ENCODE data around the gene MOAP1.
"Not testable (repeated sequence)": the region's sequence is repeated elsewhere in the genome, so short reads cannot be mapped to it uniquely, and the experiment has no call there.

MOAP1 gene

DNA sequence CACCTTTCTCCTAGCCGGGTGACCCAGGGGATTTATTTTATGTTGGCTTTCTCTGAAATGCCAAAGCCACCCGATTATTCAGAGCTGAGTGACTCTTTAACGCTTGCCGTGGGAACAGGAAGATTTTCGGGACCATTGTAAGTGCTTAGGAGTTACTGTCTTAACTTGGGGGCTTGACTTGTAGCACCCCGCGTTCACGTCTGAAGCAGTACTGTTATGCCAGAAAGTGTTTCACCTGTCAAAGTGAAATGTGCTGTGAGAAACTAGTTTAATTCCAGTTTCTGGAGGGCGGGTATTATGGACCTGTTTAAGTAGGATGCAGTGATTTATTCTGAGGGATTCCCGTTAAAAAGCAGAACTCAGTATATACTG, 638 bp upstream of the MOAP1 start:
- no peak for DNase-seq (ENCODE audit: low read depth)

DNA sequence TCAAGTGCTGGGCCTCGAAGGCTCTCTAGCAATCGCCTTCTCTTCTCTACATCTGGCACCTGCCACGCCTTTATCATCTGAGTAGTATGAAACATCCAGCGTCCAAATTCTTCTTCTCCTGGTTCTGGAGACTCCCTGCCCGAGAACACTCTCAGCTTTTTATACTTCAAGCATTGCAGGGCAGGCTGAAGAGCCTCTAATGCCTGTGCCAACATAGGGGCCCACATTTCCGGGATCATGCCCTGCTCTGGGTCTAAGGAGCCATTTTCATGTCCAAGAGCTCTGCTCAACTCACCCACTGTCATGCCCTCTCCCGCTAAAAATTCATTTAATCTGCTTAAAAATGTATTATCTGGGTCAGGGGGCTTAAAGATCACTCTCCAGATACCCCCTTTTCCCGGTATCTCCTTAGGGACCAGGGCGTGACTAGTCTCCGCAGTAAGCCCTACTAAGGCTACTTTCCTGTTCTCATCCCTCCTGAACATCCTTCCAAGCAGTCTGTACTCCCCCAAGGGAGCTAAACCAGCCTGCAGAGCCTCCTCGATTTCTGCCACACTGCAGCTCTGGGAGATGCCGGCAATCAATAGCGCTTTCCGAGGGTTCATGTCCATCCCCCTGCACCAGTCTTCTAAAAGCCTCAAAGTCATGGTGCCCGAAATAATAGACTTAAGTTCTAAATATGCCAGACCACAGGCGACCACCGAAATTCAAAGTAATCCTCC, 940 bp downstream of the MOAP1 start:
- DNase-seq (ENCODE audit: low read depth): no peak

DNA sequence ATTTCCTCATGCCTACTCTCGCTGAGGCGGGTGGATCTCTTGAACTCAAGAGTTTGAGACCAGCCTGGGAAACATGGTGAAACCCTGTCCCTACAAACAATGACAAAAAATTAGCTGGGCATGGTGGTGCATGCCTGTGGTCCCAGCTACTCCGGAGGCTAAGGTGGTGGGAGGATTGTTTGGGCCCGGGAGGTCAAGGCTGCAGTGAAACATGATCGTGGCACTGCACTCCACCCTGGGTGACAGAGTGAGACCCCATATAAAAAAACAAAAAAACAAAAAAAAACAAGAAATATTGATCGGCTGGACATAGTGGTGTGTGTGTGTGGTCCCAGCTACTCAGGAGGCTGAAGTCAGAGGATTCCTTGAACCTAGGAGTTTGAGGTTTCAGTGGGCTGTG, 9.2 kb downstream of the MOAP1 start:
- no peak for DNase-seq (ENCODE audit: low read depth)

DNA sequence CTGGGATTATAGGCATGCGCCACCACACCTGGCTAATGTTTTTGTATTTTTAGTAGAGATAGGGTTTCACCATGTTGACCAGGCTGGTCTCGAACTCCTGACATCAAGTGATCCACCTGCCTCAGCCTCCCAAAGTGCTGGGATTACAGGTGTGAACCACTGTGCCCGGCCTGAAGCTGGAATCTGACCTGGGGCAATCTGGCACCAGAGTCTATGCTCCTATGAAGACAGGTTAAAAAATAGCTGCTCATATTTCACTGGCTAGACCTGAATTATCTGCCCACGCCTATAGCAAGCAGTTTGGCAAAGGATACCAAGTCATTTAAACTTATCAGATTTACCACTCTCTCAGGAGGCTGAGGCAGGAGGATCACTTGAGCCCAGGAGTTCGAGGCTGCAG, 10.0 kb downstream of the MOAP1 start:
- DNase-seq (ENCODE audit: low read depth): not testable (repeated sequence)

DNA sequence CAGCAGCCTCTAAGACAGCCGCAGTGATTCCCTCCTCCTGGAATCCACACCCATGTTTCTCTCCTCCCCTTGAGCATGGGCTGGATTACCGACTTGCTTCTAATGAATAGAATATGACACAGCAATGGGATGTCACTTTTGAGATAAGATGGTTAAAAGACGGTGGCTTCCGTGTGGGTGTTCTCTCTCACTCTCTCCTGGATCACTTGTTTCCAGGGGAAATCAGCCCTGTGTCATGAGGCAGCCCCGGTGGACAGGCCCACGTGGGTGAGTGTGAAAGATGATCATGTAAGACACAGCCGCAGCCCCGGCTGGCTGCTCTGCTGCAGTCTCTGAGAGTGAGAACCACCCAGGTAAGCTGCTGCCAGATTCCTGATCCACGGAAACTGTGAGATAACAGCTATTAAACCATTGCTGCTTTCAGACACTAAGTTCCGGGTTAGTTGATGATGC, 10.7 kb downstream of the MOAP1 start:
- no peak for DNase-seq (ENCODE audit: low read depth)

DNA sequence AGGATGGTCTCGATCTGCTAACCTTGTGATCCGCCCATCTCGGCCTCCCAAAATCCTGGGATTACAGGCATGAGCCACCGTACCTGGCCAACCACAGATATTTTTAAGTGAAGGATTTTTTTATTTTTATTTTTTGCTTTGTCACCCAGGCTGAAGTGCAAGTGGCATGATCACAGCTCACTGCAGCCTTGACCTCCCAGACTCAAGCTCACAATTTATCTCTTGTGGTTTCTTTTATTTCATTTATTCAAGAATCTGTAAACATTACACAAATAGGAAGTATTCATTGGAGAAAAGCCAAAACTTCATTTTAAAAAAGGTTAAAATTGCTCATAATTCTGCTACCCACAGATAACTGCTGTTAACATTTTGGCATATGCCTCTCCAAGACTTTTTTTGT, 13.3 kb downstream of the MOAP1 start:
- DNase-seq (ENCODE audit: low read depth): no peak

DNA sequence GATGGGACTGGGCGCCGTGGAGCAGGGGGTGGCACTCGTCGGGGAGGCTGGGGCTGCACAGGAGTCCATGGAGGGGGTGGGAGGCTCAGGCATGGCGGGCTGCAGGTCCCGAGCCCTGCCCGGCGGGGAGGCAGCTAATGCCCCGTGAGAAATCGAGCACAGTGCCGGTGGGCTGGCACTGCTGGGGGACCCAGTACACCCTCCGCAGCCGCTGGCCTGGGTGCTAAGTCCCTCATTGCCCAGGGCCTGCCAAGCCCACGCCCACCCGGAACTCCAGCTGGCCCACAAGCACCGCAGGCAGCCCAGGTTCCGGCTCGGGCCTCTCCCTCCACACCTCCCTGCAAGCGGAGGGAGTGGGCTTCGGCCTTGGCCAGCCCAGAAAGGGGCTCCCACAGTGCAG, 14.6 kb downstream of the MOAP1 start:
- DNase-seq (ENCODE audit: low read depth): not testable (repeated sequence)

DNA sequence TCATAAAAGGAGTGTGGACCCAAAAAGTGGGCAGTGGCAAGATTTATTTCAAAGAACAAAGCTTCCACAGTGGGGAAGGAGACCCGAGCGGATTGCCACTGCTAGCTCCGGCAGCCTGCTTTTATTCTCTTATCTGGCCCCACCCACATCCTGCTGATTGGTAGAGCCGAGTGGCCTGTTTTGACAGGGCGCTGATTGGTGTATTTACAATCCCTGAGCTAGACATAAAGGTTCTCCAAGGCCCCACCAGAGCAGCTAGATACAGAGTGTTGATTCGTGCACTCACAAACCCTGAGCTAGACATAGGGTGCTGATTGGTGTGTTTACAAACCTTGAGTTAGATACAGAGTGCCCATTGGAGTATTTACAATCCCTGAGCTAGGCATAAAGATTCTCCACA, 15.1 kb downstream of the MOAP1 start:
- DNase-seq (ENCODE audit: low read depth): not testable (repeated sequence)

DNA sequence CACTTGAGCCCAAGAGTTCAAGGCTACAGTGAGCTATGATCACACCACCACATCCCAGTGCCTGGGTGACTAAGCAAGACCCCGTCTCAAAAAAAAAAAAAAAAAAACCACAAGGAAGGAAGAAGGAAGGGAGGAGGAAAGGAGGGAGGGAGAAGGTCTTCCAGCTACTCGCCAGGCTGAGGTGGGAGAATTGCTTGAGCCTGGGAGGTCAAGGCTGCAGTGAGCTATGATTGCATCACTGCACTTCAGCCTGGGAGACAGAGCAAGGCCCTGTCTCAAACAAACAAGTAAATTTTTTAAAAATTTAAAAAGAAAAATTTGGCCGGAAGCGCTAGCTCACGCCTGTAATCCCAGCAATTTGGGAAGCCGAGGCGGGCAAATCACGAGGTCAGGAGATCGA, 16.1 kb downstream of the MOAP1 start:
- not testable (repeated sequence) for DNase-seq (ENCODE audit: low read depth)

DNA sequence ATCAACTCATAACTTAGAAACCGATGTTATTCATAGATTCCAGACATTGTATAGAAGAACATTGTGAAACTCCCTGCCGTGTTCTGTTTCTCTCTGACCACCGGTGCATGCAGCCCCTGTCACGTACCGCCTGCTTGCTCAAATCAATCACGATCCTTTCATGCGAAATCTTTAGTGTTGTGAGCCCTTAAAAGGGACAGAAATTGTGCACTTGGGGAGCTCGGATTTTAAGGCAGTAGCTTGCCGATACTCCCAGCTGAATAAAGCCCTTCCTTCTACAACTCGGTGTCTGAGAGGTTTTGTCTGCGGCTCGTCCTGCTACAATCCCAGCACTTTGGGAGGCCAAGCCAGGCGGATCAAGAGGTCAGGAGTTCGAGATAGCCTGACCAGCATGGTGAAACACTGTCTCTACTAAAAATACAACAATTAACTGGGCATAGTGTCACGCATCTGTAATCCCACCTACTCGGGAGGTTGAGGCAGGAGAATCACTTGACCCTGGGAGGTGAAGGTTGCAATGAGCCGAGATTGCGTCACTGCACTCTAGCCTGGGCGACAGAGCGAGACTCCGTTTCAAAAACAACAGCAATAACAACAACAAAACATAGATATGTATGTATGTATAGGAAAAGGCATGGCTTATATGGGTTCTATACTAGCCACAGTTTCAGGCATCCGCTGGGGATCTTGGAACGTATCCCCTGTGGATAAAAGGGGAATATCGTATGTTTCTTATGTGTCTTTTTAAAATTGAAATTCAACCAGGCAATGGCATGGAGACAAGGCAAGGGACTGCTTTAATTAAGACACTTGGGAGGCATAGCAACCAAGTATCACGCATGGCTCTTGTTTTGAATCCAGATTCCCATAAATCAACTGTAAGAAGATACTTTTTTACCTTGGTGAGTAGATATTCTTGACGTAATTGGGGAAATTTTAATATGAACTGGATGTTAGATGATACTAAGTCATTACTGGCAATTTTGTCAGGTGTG, 19.1 kb downstream of the MOAP1 start:
- DNase-seq (ENCODE audit: low read depth): not testable (repeated sequence)

DNA sequence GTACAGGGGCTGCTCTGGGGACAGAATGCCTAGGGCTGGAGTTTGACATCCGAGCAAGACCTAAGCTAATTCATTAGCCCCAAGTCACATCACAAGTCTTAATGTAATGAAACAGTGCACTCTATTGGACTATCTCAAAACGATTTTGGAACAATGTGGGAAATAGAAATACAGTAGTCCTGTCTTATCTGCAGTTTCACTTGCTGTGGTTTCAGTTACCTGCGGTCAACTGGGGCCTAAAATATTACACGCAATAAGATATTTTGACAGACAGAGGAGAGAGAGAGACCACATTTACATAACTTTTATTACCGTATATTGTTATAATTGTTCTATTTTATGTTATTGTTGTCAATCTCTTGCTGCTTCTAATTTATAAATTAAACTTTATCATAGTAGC, 21.1 kb downstream of the MOAP1 start:
- DNase-seq (ENCODE audit: low read depth): no peak

DNA sequence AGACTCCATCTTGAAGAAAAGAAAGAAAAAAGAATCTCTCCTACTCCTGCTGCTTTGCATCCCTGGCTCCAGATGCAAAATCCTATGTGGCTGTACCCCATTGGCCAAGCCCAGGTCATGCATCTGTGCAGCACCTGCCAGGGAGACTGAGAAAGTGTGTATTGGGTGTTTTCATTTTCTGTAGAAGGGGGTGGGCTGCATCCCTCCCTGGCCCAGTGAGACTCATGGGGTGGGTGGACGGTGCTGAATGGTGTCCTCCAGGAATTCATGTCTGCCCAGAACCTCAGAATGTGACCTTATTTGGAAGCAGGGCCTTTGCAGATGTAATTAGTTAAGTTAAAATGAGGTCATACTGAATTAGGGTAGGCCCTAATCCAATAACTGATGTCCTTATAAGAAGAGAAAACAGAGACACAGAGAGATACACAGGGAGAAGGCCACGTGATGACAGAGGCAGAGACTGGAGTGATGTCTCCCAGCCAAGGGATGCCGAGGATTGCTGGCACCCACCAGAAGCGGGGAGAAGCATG, 23.2 kb downstream of the MOAP1 start:
- no peak for DNase-seq (ENCODE audit: low read depth)

DNA sequence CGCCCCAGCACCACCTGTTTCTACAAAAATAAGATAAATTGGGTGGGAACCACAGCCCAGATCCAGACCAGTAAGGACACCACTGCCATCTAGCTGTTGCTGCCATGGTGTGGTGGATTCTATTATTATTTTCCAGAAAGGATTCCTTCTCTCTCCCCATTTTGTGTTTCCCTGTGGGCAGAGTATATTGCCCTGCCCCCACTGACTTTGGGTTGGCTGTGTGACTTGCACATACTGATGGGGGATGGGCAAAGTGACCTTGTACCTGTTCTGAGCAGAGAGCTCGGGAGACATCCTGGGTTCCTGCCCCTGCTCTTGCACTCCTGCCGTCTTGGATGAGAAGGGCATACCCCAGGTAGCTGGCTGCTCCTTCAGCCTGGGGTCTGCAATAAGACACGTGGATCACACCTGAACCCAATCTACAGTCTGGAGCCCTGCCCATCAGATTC, 24.3 kb downstream of the MOAP1 start:
- no peak for DNase-seq (ENCODE audit: low read depth)

DNA sequence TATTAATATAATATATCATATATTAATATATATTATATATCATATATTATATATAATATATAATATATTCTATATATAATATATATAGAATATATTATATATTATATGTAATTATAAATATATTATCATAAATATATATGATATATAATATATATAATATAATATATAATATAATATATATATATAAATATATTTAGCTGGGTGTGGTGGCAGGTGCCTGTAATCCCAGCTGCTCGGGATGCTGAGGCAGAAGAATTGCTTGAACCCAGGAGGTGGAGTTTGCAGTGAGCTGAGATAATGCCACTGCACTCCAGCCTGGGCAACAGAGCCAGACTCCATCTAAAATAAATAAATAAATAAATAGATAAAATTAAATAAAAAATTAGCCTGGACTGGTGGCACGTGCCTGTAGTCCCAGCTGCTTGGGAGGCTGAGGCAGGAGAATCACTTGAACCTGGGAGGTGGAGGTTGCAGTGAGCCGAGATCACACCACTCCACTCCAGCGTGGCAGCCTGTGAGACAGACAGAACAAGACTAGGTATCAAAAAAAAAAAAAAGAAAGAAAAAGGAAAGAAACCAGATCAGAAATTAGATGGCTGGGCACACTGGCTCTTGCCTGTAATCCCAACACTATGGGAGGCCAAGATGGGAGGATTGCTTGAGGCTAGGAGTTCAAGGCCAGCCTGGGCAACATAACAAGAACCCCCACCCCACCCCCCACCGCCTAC, 24.9 kb downstream of the MOAP1 start:
- not testable (repeated sequence) for DNase-seq (ENCODE audit: low read depth)

DNA sequence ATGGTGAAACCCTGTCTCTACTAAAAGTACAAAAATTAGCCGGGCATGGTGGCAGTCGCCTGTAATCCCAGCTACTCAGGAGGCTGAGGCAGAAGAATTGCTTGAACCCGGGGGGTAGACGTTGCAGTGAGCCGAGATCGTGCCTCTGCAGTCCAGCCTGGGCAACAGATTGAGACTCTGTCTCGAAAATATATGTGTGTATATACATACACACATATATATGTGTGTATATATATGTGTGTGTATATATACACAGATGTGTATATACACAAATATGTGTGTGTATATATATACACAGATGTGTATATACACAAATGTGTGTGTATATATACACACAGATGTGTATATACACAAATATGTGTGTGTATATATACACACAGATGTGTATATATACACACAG, 26.3 kb downstream of the MOAP1 start:
- not testable (repeated sequence) for DNase-seq (ENCODE audit: low read depth)

DNA sequence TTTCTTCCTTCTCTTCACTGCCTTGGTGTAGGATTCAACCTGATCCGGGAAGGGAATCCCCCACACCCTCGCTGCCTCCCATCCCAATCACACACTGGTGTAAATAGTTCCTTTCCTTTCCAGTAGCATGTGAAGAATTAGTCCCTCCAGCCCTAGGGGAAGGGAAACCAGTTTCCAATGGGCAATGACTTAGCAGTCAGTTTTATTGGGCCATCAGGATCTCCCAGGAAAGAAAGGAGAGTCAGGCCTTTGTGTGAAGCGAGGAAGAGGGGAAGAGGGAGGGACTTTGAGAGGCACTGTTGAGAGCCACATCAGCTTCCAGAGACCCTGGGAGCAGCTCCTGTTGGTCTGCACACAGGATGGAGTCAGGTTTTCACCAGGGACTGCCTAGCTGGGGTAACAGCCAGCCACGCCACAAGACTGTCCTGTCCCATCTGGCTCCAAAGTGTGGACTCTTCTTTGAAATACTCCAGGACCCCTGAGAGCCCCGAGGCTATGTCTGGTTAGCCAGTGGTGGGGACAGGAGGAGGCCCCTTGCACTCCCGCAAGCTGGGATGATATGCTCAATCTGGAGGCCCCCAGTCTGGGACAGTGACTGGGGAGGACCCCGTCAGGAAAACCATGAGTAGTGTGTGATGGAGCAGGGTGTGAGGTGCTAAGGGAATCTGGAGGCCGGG, 27.9 kb downstream of the MOAP1 start:
- no peak for DNase-seq (ENCODE audit: low read depth)

DNA sequence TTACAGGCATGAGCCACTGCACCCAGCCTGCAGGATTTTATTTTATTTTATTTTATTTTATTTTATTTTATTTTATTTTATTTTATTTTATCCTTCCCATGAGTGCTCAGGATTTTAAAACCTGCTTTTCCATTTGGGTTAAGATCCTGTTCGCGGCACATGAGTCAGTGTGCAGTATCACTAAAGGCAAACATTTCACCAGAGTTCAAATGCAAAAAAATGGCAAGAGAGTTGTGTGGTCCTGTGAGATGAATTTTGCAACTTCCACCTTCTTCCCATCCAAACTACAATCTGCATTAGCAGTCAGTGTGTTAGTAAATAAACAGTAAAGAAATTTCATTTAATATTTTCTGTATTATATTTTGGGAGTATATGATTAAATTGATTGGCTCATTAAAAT, 29.0 kb downstream of the MOAP1 start:
- DNase-seq (ENCODE audit: low read depth): no peak

DNA sequence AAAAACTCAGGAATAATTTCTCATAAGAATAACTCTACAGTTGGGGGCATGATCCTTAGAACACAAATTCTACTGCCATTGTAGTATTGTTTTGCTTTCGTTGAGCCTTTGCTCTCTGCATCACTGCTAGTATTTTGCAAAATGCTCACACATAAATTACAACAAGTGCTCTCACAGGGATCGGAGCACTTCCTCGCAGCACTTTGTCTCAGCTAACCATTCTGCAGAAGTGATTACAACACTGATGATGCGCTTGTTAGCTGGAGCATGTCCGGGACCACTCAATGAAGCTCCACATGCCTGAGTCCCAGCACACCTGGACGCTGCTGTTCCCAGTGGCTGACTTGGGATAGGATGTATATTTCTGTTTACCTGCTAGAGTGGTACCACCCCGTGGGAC, 31.6 kb downstream of the MOAP1 start:
- no peak for DNase-seq (ENCODE audit: low read depth)

DNA sequence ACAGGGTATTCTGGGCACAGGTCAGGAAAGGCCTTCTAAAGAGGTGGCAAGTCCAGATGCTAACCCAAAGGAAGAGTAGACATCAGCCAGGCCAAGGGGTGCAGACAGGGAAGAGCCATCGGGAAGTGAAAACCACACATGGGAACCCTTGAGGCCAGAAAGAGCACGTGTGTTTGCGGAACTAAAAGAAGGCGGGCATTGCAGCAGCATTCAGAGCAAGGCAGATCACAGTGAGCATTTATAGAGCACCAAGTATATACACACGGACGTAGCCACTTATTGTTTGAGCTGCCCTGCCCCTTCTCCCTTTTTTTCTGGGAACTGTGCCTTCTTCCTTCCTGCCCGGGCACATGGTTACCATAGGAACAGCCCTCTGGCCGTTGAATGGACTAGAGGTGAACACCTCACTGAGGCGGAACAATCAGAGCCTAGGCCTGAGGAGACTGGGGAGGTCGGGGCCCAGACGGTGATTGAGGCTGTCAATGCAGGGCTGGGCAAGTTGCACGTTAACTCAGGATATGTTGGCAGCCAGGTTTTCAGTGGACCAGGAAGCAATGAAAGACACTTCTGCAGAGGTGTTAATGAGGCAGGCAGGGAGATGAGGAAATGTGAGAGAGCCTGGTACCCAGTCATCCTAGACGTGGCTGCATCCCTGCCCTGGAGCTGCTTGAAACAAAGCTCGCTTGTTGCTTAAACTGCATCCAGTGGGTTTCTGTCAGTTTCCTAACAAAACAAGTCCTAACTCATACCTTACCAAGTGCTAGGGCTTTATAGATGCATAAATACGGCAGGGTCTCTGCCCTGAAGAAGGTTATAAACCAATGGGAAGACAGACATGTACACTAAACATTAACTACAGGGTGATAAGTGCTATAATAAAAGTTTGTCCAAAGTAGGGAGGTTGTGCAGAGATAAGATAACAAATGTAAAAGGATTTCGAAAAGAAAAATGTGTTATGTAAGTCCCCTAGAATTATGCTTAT, 34.2 kb downstream of the MOAP1 start:
- DNase-seq (ENCODE audit: low read depth): no peak

DNA sequence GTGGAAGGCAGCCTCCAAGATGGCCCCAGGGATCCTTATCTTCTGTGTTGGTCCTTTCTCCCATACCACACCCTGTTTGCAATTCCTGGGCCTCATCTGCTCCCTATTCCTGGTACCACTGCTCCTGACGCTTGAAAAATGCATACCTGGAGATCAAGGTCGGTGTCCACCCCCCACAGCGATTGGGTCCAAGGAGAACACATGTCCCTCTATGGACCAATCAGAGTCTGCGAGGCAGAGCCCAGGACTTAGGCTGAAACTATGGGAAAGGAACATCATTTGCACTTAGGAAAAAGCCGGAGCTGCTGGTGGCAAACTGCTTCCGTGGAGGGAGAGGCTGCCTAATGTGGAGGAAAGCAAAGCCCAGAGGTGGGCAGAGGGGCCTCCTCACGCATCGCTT, 35.7 kb downstream of the MOAP1 start:
- DNase-seq (ENCODE audit: low read depth): no peak
